Astrocyte (in vitro differentiated cells and primary cell): ENCODE measurements around the gene CABP7. TPM values are rescaled to one million over a fixed set of nuclear protein-coding genes. Genes with fewer than 3 reads are reported as not detected.

Source experiments
- DNase-seq: peaks from one replicate; pipeline ENCODE4 v3.0.0-alpha.2; 2010; ENCODE audit warnings: low read depth
- FAIRE-seq: peaks from 2 replicates; lab custom pipeline; 2011; peaks lifted over from hg19 to GRCh38; lab: Jason Lieb, UNC
- H2AFZ ChIP-seq: 2 replicates; pipeline ENCODE4 v1.6.0; 2012; ENCODE audit warnings: low read depth, low read length, inconsistent platforms
- H3K27ac ChIP-seq: 2 replicates; pipeline ENCODE4 v1.5.1; 2011; ENCODE audit warnings: low read depth, low read length, inconsistent platforms
- H3K27me3 ChIP-seq: 2 replicates; pipeline ENCODE4 v1.6.0; 2011; ENCODE audit warnings: low read length, inconsistent platforms; ENCODE audit not compliant: insufficient read depth
- H3K36me3 ChIP-seq: 2 replicates; pipeline ENCODE4 v1.5.1; 2011; ENCODE audit warnings: low read length, inconsistent platforms; ENCODE audit not compliant: insufficient read depth
- H3K4me1 ChIP-seq: 2 replicates; pipeline ENCODE4 v1.5.1; 2011; ENCODE audit warnings: low read length, inconsistent platforms; ENCODE audit not compliant: insufficient read depth
- H3K4me2 ChIP-seq: 2 replicates; pipeline ENCODE4 v1.6.0; 2012; ENCODE audit warnings: low read length, inconsistent platforms
- H3K4me3 ChIP-seq: 2 replicates; pipeline ENCODE4 v1.5.1; 2011; ENCODE audit warnings: low read depth, mild to moderate bottlenecking, low read length, inconsistent platforms; ENCODE audit not compliant: insufficient read depth
- H3K79me2 ChIP-seq: 2 replicates; pipeline ENCODE4 v1.6.0; 2012; ENCODE audit warnings: mild to moderate bottlenecking, low read length, inconsistent platforms; ENCODE audit not compliant: insufficient read depth
- H3K9ac ChIP-seq: 2 replicates; pipeline ENCODE4 v1.6.0; 2012; ENCODE audit warnings: mild to moderate bottlenecking, low read length, inconsistent platforms
- H3K9me3 ChIP-seq: 2 replicates; pipeline ENCODE4 v1.5.1; 2012; ENCODE audit warnings: low read depth, mild to moderate bottlenecking, low read length, inconsistent platforms; ENCODE audit not compliant: insufficient read depth
- H4K20me1 ChIP-seq: 2 replicates; pipeline ENCODE4 v1.6.0; 2012; ENCODE audit warnings: low read length, inconsistent platforms; ENCODE audit not compliant: insufficient read depth
- H3K27ac Mint-ChIP-seq: one replicate; pipeline ENCODE4 v1.8.0; 2021; ENCODE audit warnings: mild to moderate bottlenecking, mixed read lengths; ENCODE audit not compliant: unreplicated experiment
- H3K27me3 Mint-ChIP-seq: one replicate; pipeline ENCODE4 v1.8.0; 2021; ENCODE audit warnings: low read depth, mixed read lengths; ENCODE audit not compliant: unreplicated experiment
- H3K36me3 Mint-ChIP-seq: one replicate; pipeline ENCODE4 v1.8.0; 2021; ENCODE audit warnings: low read depth, mixed read lengths; ENCODE audit not compliant: unreplicated experiment
- H3K4me1 Mint-ChIP-seq: one replicate; pipeline ENCODE4 v1.8.0; 2021; ENCODE audit warnings: low read depth, mixed read lengths; ENCODE audit not compliant: unreplicated experiment
- H3K4me3 Mint-ChIP-seq: one replicate; pipeline ENCODE4 v1.8.0; 2021; ENCODE audit warnings: mild to moderate bottlenecking, moderate library complexity, mixed read lengths; ENCODE audit not compliant: unreplicated experiment
- H3K9me3 Mint-ChIP-seq: one replicate; pipeline ENCODE4 v1.8.0; 2021; ENCODE audit warnings: mild to moderate bottlenecking, mixed read lengths; ENCODE audit not compliant: unreplicated experiment
- CTCF ChIP-seq: IDR thresholded peaks from 2 replicates; pipeline ENCODE4 v1.5.1; 2011; ENCODE audit warnings: low read depth, mild to moderate bottlenecking, inconsistent platforms, low read length, moderate library complexity; ENCODE audit not compliant: insufficient read depth
- EZH2 ChIP-seq: IDR thresholded peaks from 2 replicates; pipeline ENCODE4 v1.6.1; 2012; ENCODE audit warnings: mild to moderate bottlenecking, low read length, inconsistent platforms; ENCODE audit not compliant: insufficient read depth
- total RNA-seq: library from RNA; stranded (reverse); gene quantifications from 2 replicates; pipeline ENCODE4 v1.2.1, GENCODE V29; 2021

CABP7 gene
- total RNA-seq, 1 donor from 2014 or later = not detected

DNA sequence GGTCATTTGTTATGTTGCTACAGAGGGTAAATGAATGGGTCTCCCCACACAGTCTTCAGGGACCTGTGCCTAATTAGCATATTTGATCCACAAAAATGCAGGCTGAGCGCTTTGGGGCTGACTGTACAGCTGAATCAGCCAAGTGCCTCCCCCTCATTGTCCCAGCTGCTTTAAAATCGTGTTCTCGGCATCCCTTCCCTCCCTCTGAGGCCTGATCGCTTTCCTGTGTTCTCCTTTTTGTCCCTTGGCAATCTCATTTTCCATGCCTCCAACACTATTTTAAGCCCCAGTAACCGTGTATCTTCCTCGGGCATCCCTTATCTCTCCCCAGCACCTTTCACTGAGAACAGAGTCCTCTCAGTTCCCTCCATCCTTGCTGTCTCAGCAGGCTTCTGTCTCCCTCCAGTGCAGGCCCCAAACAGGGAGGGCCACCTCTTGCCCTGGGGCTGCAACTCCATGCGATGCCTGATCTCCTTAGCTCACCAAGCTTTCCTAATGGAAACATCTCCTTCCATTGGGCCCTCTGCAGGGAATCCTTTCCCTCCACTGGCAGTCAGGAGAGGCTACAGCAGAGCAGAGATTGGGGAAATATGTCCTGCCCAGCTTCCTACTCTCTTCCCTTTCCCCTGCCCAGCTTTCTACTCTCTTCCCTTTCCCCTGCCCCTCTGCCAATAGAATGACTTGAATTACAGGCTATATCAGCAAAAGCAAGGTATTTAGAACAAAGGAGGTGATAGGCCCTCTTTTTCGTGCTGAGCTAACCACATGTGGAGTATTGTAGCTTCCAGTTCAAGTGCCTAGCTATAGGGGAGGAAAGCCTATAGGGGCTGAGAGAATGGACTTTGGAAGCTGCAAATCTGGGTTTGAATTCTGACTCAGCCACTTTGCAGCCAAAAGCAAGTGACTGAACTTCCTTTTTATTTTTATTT lies 61.2 kb downstream of the CABP7 start:
- H3K27ac ChIP-seq = peak overlapping the region; percentile 97
- H3K27me3 ChIP-seq = no peaks in the 10 kb centered on the region
- peak; percentile 99 for FAIRE-seq
- peaks cover 40% of the 10 kb centered on the region for H3K4me1 ChIP-seq
- peak overlapping the region; percentile 81 for H3K4me2 ChIP-seq
- peak; percentile 93 for DNase-seq
- H3K9me3 ChIP-seq = no peaks in the 10 kb centered on the region
- H3K4me3 ChIP-seq = peak overlapping the region; percentile 15
- peak overlapping the region; percentile 100 for H3K27ac Mint-ChIP-seq
- H3K36me3 ChIP-seq = no peaks in the 10 kb centered on the region
- H3K9ac ChIP-seq = peak overlapping the region; percentile 86
- no peaks in the 10 kb centered on the region for H3K36me3 Mint-ChIP-seq
- H4K20me1 ChIP-seq = no peaks in the 10 kb centered on the region
- peaks cover 34% of the 10 kb centered on the region for H3K4me1 Mint-ChIP-seq
- H2AFZ ChIP-seq = peak overlapping the region; percentile 68
- H3K9me3 Mint-ChIP-seq = no peaks in the 10 kb centered on the region
- H3K27me3 Mint-ChIP-seq = no peaks in the 10 kb centered on the region
- peak overlapping the region; percentile 64 for H3K4me3 Mint-ChIP-seq
- TF ChIP-seq CTCF (no peak), EZH2 (no peak)
- H3K79me2 ChIP-seq = no peaks in the 10 kb centered on the region

Other genes starting within 250 kb of the CABP7 start
- gene NEFH, start 239.8 kb upstream of the CABP7 start, total RNA-seq = 3.1 TPM in 2 replicates
- gene THOC5, start 166.2 kb upstream of the CABP7 start, total RNA-seq = 85.0 and 92.5 TPM in 2 replicates
- 84.7 and 85.4 TPM in 2 replicates for gene NIPSNAP1, start 138.9 kb upstream of the CABP7 start, total RNA-seq
- gene NF2, start 116.4 kb upstream of the CABP7 start, total RNA-seq = 84.8 and 93.4 TPM in 2 replicates
- gene ZMAT5, start 47.0 kb downstream of the CABP7 start, total RNA-seq = 24.4 and 24.8 TPM in 2 replicates
- 110 and 112 TPM in 2 replicates for gene UQCR10, start 47.4 kb downstream of the CABP7 start, total RNA-seq
- 69.5 and 71.2 TPM in 2 replicates for gene ASCC2, start 118.3 kb downstream of the CABP7 start, total RNA-seq
- 37.3 and 41.0 TPM in 2 replicates for gene MTMR3, start 163.2 kb downstream of the CABP7 start, total RNA-seq